NCI-H1694 (cell line): ENCODE results near the gene TULP4.
"Not testable (repeated sequence)": the region's sequence is repeated elsewhere in the genome, so short reads cannot be mapped to it uniquely, and the experiment has no call there.

Experiments
- DNase-seq: peaks from one replicate; lab custom pipeline; 2025; lab: John Stamatoyannopoulos, UW

The TULP4 gene

GRCh38 chr6:158295976-158296853, 16.1 kb upstream of the TULP4 start:
- DNase-seq = not testable (repeated sequence)

GRCh38 chr6:158296854-158297324, 15.4 kb upstream of the TULP4 start:
- not testable (repeated sequence) for DNase-seq

GRCh38 chr6:158297657-158298056, 14.6 kb upstream of the TULP4 start:
- not testable (repeated sequence) for DNase-seq

DNA sequence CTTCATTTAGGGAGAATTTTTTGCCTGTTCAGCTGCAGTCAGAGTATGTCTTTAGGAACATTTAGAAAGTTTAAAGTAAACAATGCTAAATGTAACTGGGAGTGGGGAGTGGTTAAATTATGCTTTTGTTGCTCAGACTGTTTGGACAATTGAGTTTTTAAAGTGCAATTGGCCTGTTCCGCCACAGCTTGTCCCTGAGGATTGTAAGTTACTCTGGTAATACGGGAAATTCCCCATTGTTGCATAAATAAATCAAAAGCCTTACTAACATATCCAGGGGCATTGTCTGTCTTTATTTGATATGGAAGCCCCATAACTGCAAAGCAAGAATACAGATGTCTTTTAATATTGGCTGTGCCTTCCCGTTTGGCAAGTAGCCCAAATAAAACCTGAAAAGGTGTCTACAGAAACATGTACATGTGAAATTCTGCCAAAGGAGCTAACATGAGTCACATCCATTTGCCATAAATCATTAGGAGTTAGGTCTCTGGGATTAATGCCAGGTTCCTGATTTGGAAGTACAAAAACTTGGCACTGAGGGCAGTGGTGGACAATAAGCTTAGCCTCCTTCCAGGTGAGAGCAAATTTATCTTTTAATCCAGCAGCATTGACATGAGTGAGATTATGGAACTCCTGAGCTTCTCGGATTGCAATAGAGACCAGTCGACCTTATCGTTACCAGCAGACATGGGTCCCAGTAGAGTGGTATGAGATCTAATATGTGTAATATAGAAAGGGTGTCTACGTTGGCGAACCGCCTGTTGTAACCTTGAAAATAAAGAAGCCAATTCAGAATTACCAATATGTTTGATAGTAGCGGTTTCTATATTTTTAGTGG, 11.7 kb upstream of the TULP4 start:
- not testable (repeated sequence) for DNase-seq

- not testable (repeated sequence) for DNase-seq
Observed at GRCh38 chr6:158301561-158301960, 10.7 kb upstream of the TULP4 start.

- DNase-seq = not testable (repeated sequence)
Observed at GRCh38 chr6:158302195-158302796, 10.0 kb upstream of the TULP4 start.

DNA sequence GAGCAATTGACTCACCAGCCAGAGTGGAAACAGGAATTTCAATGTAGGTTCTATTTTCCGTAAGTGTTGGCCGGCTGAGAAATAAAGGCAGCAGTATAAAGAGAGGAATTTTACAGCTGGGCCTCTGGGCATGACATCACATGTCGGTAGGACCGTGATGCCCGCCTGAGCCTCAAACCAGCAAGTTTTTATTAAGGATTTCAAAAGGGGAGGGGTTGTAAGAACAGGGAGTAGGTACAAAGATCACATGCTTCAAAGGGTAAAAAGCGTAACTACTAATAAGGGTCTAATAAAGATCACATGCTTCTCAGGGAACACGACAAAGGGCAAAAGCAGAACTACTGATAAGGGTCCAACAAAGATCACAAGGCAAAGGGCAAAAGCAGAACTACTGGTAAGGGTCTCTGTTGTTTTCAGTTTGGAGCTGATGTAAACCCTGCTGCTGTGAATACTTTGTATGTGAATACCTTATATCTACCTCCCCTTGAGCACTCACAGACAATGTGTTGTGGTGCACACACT, 9.0 kb upstream of the TULP4 start:
- DNase-seq = no peak

DNA sequence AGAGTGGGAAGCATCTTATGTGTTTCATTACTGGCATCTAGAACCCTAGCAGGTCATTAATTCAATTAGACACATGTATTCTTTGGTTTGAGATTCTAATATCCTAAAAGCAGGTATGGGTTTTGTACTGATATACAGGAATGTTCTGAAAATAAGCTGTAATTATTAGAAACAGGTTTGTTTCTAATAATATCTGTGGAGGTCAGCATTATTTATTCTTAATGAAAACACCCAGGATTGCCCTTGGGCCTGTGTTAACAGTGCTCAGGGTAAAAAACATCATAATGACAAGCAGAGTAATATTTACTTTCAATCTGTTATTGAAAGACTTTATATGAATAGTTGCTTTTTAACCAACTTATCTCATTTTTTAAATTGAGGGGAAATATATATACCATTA, 8.0 kb upstream of the TULP4 start:
- no peak for DNase-seq

DNA sequence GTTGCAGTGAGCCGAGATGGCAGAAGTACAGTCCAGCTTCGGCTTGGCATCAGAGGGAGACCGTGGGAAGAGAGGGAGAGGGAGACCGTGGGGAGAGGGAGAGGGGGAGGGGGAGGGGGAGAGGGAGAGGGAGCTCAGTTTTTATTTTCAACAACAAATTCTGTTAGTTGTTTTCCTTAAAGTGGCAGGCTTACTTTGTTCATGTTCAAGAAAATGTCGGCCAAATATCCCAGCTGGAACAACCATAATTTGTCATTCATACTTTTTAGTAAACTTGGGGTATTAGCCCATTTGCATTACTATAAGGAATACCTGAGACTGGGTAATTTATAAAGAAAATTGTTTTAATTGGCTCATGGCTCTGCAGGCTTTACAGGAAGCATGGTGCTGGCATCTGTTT, 2.5 kb upstream of the TULP4 start:
- no peak for DNase-seq

- DNase-seq = no peak
Observed at GRCh38 chr6:158311193-158311592, 1.1 kb upstream of the TULP4 start.

DNA sequence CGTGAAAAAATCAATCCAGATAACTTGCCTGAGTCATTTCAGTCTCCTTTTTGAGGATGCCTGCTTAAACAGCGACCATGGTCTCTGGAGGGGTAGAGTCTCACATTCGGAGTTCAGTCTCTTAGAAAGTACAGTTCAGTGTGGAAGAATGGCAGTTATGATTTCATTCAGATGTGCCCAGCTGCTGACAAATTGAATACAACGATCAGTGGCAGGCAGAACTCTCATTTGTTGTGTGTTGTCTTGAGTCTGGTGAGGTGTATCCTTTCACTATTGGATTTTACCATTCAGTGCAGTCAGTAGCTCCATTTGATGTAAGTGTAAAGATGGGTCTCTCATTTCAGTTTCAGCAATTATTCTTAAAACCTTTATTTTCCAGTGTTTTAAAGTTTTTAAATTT, 639 bp upstream of the TULP4 start:
- DNase-seq = no peak

DNA sequence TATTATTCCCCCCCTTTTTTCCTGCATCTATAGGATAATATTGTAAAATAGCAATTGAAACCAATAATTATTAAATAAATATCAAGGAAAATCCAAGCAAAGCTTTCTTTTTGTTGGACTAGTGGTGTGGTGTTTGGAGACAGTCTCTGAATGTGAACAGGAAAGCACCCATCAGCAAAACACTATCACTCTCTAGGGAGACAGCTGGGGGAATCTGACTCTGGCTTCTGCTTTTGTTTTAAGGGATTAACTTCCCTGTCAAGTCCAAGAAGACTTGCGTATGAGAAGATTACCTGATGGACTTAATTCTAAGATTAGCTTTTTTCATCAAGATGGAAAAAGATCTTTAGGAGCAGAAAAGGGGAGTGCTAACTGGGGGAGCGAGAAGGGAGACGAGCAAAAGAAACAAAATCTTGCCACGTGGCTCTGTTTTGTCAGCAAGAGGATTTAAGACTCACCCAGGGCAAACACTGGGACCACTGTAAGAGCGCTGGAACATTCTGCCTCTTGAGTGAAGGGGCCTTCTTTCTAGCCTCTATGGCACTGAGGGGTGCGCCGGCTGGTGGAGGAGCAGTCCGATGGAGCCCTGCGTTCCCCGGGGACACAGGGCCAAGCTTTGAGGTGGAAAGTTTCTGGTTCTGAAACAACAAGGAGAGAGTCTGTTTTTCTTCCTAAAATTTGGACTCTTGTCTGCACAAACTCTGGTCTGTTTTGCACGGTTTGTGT, 570 bp downstream of the TULP4 start:
- no peak for DNase-seq

DNA sequence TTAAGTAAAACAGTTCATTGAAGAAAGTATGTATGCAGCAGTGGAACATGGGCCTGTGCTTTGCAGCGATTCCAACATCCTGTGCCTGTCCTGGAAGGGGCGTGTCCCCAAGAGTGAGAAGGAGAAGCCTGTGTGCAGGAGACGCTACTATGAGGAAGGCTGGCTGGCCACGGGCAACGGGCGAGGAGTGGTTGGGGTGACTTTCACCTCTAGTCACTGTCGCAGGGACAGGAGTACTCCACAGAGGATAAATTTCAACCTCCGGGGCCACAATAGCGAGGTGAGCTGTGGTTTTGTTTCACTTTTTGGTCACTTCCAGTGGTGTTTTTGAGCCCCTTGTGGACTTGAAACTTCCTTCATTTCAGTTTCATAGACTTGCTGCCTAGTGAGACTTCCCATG, 1.7 kb downstream of the TULP4 start:
- no peak for DNase-seq

DNA sequence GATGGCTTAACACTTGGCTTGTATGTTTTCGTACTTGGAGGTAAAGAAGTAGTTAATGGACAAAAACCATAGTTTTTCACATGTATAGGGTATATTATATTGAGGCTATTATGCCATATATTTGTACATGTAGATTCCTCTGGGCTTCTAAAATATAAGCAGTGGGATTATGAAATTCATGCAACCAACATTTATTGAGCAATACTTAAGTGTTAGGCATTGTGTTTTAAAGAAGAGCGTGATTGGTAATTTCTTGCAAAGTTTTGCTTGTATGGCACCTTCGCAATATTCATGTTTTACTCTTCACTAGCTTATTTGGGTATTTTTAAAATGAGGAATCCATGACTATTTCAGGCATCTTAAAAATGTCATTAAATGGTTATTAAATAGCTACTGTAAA, 2.5 kb downstream of the TULP4 start:
- no peak for DNase-seq

DNA sequence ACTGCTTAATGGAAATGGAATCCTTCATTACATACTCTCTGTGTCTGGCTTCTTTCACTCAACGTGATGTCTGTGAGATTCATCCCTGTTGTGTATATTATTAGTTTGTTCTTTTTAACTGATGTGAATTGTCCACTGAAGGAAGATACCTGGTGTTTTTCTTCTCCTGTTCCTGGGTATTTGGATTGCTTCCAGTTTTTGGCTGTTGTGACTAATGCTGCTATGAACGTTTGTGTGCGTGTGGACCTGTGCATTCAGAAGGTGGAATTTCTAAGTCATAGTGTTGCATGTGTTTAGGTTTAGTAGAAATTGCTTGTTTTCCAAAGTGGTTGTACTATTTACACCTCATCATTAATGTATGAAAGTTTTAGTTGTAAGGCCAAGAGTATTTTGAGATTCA, 3.8 kb downstream of the TULP4 start:
- no peak for DNase-seq

- no peak for DNase-seq
Observed at GRCh38 chr6:158321960-158322359, 9.7 kb downstream of the TULP4 start.

DNA sequence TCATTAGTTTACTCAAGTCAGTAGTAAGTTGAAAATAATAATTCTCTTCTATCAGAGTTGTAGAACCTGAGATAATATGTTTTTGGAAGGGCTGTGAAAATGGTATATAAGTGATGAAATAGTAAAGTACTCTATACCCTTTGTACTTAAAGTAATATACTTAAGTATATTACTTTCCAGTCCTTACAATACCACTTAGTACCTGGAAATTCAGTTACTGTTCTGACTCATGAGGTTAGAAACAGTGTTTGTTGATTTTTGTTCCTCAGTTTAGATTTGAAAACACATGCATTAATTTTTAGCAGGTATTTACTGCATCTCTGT, 10.1 kb downstream of the TULP4 start:
- DNase-seq = no peak

DNA sequence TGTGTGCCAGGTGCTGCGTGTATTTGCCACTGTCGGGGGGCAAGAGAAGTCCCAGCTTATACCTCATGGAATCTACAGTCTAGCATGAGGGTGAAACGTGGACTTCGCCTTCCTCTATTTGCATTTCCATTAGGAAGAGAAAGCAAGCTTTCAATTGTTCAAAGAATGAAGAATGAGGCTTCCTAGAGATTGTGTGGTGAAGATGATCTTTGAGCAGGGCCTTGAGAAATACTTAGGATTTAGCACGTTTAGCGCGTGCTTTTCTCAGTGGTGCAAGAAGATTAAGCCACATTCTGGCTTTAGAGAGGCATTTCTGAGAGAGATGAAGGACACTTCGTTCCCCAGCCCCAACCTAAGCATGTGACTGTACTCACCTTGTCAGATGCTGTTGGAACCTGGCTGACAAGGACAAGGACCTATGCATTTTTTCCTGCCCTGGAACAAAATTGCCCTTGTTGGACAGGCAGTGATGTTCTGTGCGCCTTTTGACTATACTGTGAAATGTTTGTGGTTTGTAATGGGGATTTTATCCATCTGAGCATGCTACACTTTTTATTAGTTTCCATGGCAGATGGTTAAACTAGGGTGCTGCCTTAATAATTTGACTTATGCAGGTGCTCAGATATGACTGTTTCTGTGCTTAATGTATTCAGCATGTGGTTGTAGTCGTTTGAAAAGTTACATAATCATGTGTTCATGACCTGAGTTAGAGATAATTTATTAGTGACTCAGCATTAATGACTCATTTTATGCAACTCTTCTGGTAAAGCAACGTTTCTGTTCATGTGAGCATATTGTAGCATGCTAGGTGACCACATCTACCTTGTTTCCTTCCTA, 10.7 kb downstream of the TULP4 start:
- no peak for DNase-seq

DNA sequence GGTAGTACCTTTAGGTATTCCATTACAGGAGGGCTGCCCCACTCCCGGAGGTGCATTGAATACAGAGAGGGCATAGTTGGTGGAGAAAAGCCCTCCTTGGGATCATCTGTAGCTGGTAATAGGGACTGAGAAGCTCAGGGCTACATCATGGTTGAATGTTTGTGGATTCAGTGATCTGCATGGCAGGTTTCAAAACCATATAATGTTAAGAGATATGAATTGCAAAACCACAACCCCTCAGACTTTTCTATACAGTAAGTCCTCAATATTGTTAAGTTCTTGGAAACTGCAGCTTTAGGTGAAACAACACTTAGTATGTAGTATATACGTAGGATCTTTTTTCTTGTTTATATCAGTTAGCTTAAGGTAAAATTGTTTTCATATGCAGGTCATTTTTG, 11.3 kb downstream of the TULP4 start:
- no peak for DNase-seq

DNA sequence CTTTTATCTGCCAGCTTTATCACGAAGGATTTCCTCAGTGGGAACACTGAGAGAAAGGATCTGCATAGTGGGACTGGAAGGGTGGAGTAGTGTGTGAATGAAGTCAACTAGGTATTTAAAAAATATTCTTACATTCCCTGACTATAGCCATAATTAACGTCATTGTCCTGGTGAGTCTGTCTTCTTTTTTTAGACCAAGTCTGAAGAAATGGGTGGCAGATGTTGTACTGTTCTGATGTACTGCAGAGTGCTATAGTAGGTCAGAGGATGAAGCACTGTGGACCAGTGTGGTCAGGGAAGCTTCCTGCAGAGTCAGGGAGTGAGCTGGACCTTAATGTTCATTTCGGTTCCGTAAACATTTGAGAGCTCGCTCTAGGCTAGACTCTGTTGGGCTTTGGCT, 11.9 kb downstream of the TULP4 start:
- DNase-seq = no peak

- no peak for DNase-seq
Observed at GRCh38 chr6:158327211-158327610, 14.9 kb downstream of the TULP4 start.
